Heart right ventricle (tissue), 16 donors: Measurements from ENCODE around the gene OLFM1. TPM values are rescaled to one million over a fixed set of nuclear protein-coding genes. Genes with fewer than 3 reads are reported as not detected.

Experiments
- ATAC-seq, 8 donors: fragments of 200-7000 bp; cut with Tn5 transposase; one replicate each; pipeline ENCODE4 v1.9.1; 2020; ENCODE audit warnings: mild to moderate bottlenecking in 8 of 8, moderate library complexity in 8 of 8, moderate number of reproducible peaks in 1 of 8
- DNase-seq, 2 donors: peaks; one replicate each; pipeline ENCODE4 v3.0.0-alpha.2; 2020
- H3K27ac ChIP-seq, 10 donors: fragments of 200-600 bp; sonication (generic) in 2 of 10; one replicate each; pipeline versions ENCODE4 v1.5.0 to v1.8.0; 2020 to 2022; ENCODE audit warnings: mild to moderate bottlenecking in 3 of 10
- H3K27me3 ChIP-seq, 7 donors: fragments of 200-600 bp; one replicate each; pipeline ENCODE4 v1.8.0; 2021 to 2022; ENCODE audit warnings: mild to moderate bottlenecking in 2 of 7
- H3K36me3 ChIP-seq, 9 donors: fragments of 200-600 bp; sonication (generic) in 1 of 9; one replicate each; pipeline versions ENCODE4 v1.5.0 to v1.8.0; 2020 to 2022; ENCODE audit warnings: mild to moderate bottlenecking in 2 of 9
- H3K4me1 ChIP-seq, 9 donors: fragments of 200-600 bp; sonication (generic) in 1 of 9; one replicate each; pipeline versions ENCODE4 v1.5.0 to v1.8.0; 2020 to 2022; ENCODE audit warnings: mild to moderate bottlenecking in 4 of 9
- H3K4me3 ChIP-seq, 10 donors: fragments of 200-600 bp; sonication (generic) in 2 of 10; one replicate each; pipeline versions ENCODE4 v1.5.0 to v1.8.0; 2020 to 2022; ENCODE audit warnings: mild to moderate bottlenecking in 7 of 10, moderate library complexity in 2 of 10
- H3K9me3 ChIP-seq, 11 donors: fragments of 200-600 bp in 10 of 11; sonication (generic) in 2 of 11; one replicate each; pipeline versions ENCODE4 v1.5.0 to v1.8.0; 2013 to 2022; ENCODE audit warnings: mild to moderate bottlenecking in 2 of 11, control low read depth in 1 of 11, moderate library complexity in 1 of 11
- WGBS, 2 donors: extraction: QIAGEN DNeasy Blood & Tissue Kit; methylation state at CpG; one replicate each; pipeline ENCODE4 v1.1.7; 2013; ENCODE audit warnings: inconsistent platforms in 1 of 2; 5-methylcytosine and 5-hydroxymethylcytosine counted together
- intact Hi-C, 10 donors: fragments of 100-400 bp; cut with DNase I; formaldehyde crosslinking; loops; one replicate each; pipeline versions ENCODE4 v1.11.1 to v1.14.2; 2022
- polyA plus RNA-seq, 2 donors: library from polyadenylated mRNA; stranded (reverse); fragments of 200-250 nt; gene quantifications; one replicate each; pipeline ENCODE4 v1.2.3, GENCODE V29; 2013
- total RNA-seq, 10 donors: library from RNA; stranded (reverse); fragmentation: NEBNext Ultra II Directional in 3 of 10; extraction: Animal tissue kit (Norgen Biotek cat#: 25700) in 3 of 10; gene quantifications; one replicate each; pipeline versions ENCODE4 v1.2.1 to v1.2.4, GENCODE V29; 2021 to 2023
- TF ChIP-seq, protein P1 (sequence below), 9 donors: fragments of 200-600 bp; sonication (generic) in 2 of 9; IDR thresholded peaks; one replicate each; pipeline versions ENCODE4 v1.5.0 to v1.8.0; 2021 to 2022; ENCODE audit warnings: antibody characterized with exemption in 9 of 9, mild to moderate bottlenecking in 5 of 9, moderate library complexity in 1 of 9
- donor health status: Arrhythmogenic right ventricular cardiomyopathy.
- donor health status: ischemic (EF 13 %, LVEDD 7.1; RV severe dilation, severe dysfunction).
- donor health status: healthy with polysubstance abuse.
- donor health status: DM: no; HTN: yes; CAD: no.
- donor health status: DM: no; HTN: no; CAD: no.
- donor health status: ischemic (EF 25% LVEDD 6.9; RV normal size, moderate dysfunction).
- donor health status: ischemic (EF 25% LVEDD 5.7; RV mildly dilated, moderate dysfunction).
- donor health status: healthy.
- donor health status: DM: yes; HTN: yes; CAD: no.
- donor health status: Ischemic cardiomyopathy.
- donor health status: ischemic (EF 35%, LVEDD 5.7; RV mildly dilated, moderate dysfunction).
- donor health status: nonischemic (EF 11% LVEDD 7.7; RV severe dilation, severe dysfunction).
- donor health status: DM: yes; HTN: yes; CAD: no.
- donor health status: PGD.
- donor health status: ischemic (EF 29% LVEDD 5.4; RV normal size, mild dysfunction).
- donor health status: nonischemic (EF 23%, LVEDD 6.1; RV moderate dilation, normal function).

Gene OLFM1
- total and polyA plus RNA-seq, 12 donors: 3.3 to 14.9 (median 6.5) TPM

DNA sequence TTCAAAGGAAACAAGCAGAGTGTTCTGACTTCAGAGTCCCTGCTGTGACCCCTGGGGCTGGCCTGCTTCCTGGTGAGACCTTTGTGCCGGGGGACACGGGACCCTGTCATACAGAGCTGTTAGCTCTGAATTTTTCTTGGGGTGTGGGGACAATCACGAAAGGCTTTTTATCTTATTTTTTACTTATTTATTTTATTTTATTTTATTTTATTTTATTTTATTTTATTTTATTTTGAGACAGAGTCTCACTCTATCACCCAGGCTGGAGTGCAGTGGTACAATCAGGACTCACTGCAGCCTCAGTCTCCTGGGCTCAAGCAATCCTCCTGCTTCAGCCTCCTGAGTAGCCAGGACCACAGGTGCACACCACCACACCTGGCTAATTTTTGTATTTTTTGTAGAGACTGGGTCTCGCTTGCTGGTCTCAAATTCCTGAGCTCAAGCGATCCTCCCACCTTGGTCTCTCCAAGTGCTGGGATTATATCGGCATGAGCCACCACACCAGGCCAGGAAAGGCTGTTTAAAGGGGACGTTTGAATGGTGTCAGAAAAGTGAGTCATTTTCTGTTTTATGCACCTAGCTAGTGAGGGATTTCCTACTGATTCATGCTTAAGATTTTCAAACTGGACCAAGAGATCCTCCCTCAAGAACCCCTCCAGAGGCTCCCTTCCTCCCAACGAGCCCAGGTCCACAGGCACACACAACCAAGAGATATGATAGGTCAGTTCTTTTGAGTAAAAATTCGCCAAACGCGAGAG lies 75.7 kb downstream of the OLFM1 start:
- Histone ChIP-seq H3K27me3 (peaks cover 4 to 87% (median 81%) of the 10 kb centered on the region in 7 donors), H3K27ac (no peak overlapping the region), H3K4me3 (no peak overlapping the region), H3K36me3 (no peaks in the 10 kb centered on the region), H3K9me3 (no peaks in the 10 kb centered on the region), H3K4me1 (no peaks in the 10 kb centered on the region)
- intact Hi-C loops: no loop called here
- TF ChIP-seq, protein P1, sequence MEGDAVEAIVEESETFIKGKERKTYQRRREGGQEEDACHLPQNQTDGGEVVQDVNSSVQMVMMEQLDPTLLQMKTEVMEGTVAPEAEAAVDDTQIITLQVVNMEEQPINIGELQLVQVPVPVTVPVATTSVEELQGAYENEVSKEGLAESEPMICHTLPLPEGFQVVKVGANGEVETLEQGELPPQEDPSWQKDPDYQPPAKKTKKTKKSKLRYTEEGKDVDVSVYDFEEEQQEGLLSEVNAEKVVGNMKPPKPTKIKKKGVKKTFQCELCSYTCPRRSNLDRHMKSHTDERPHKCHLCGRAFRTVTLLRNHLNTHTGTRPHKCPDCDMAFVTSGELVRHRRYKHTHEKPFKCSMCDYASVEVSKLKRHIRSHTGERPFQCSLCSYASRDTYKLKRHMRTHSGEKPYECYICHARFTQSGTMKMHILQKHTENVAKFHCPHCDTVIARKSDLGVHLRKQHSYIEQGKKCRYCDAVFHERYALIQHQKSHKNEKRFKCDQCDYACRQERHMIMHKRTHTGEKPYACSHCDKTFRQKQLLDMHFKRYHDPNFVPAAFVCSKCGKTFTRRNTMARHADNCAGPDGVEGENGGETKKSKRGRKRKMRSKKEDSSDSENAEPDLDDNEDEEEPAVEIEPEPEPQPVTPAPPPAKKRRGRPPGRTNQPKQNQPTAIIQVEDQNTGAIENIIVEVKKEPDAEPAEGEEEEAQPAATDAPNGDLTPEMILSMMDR (IDR thresholded peaks at IDR 0.05): no peak
- ATAC-seq (no peak), DNase-seq (no peak)
- WGBS, 2 donors: 70 to 77% methylated on average over 11 of the region's 11 CpGs

DNA sequence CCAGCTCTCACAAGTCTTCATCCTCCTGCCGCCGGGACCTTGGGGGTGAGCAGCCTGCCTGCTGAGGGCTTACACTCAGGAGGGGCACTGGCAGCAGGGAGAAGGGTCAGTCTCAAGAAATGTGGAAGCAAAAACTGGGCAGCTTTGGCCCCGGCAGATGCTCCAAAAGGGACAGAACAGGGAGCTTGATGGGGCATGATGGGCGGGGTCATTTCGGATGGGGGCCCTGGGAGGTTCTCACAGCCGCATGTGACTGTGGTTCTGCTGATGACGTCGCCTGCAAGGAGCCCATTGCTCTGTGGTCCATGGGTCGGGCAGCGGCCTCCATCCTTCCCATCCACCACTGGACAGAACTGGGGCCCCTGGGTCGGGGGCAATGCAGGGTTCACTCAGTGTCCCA lies 76.6 kb downstream of the OLFM1 start:
- ATAC-seq (no peak), DNase-seq (no peak)
- Histone ChIP-seq H3K27me3 (peaks cover 4 to 83% (median 81%) of the 10 kb centered on the region in 7 donors), H3K4me1 (no peaks in the 10 kb centered on the region), H3K4me3 (no peak overlapping the region), H3K27ac (no peak overlapping the region), H3K9me3 (no peaks in the 10 kb centered on the region), H3K36me3 (no peaks in the 10 kb centered on the region)
- WGBS, 2 donors: 77 to 79% methylated on average over 11 of the region's 11 CpGs
- TF ChIP-seq, protein P1 (IDR thresholded peaks at IDR 0.05): no peak
- intact Hi-C loops: no loop called here

DNA sequence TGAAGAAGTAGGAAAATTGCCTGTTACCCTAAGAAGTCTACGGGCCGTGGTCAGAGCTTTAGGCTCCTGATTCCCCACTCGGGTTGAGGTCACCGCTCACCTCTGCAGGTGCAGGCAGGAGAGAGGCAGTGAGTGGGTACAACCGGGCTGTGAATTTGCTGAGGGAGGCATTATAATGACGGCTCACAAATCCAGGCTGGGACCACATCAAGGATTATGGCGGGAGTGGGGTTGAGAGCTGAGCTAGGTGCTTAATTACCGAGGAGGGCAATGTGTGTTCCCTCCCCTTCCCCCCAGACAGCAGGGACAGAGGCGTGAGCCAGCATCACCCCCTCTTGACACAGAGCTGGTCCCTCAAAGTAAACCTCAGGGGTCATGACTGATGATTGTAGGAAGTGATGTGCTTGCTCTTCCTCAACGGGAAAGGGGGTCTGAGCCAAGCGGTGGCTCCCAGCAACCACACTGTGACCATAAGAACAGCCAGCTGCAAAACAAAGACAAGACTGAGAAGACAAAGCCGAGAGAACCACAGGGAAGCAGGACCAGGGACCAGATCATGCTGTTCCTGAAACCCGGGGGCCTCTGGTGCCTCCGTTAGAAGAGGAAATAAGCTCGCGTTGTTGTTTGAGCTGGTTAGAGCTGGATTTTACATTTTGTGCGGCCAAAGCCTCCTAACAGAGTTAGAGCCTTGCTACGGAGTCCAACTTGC lies 77.7 kb downstream of the OLFM1 start:
- no peaks in the 10 kb centered on the region for H3K4me1 ChIP-seq
- TF ChIP-seq, protein P1 (IDR thresholded peaks at IDR 0.05): no peak
- intact Hi-C loops: no loop called here
- no peaks in the 10 kb centered on the region for H3K9me3 ChIP-seq
- no peak overlapping the region for H3K4me3 ChIP-seq
- H3K27me3 ChIP-seq: peaks cover 4 to 80% (median 72%) of the 10 kb centered on the region in 7 donors
- ATAC-seq (no peak), DNase-seq (no peak)
- 67 to 72% methylated on average over 18 of the region's 18 CpGs for WGBS, 2 donors
- no peak overlapping the region for H3K27ac ChIP-seq
- H3K36me3 ChIP-seq: no peaks in the 10 kb centered on the region

DNA sequence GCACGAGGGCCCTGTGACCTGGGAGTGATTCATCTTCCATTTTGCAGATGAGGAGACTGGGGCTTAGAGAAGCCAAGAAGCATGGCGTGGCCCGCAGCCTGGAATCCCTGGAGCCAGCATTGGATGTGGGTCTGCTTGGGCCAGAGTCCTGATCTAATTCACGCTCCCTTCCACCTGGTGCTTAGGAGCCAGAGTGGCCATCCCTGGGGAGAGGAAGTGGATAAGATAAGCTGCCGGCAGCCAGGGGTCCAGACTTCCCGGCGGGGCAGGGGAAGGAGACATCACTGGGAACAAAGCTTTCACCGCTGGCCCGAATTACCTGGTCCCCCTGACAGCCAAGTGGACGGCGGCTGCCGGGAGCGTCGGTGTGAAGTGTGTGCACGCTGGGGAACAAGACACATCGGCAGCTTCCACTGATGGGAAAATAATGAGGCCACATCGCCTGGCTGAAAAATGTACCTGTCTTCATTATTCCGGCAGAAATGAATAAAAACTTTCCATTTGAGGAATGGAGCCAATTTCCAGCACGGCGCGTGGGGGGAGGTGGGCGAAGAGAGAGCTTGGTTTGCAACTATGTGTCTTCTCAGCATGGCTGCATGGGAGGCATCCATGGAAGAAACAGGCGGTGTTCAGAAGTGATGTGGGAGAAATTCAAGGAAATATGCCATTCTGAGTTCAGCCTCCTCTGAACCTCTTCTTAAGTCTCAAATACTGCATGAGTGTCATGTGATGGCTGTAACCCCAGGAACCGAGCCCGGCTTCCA lies 78.5 kb downstream of the OLFM1 start:
- intact Hi-C loops: no loop called here
- no peaks in the 10 kb centered on the region for H3K36me3 ChIP-seq
- H3K27me3 ChIP-seq: peaks cover 4 to 84% (median 68%) of the 10 kb centered on the region in 7 donors
- no peak overlapping the region for H3K4me3 ChIP-seq
- no peaks in the 10 kb centered on the region for H3K9me3 ChIP-seq
- no peaks in the 10 kb centered on the region for H3K4me1 ChIP-seq
- no peak overlapping the region for H3K27ac ChIP-seq
- WGBS, 2 donors: 39 to 40% methylated on average over 25 of the region's 25 CpGs
- ATAC-seq: no peak
- TF ChIP-seq, protein P1 (IDR thresholded peaks at IDR 0.05): no peak
- no peak for DNase-seq
